ENCODE results near the gene RAX.

GRCh38 chr18:59239642-59240041 is 33.6 kb downstream of the RAX start:
- TF ChIP-seq CTCF (IDR thresholded peaks at IDR 0.05) (no peak), POLR2A (IDR thresholded peaks at IDR 0.05) (no peak), EP300 (IDR thresholded peaks at IDR 0.05) (no peak), POLR2AphosphoS5 (IDR thresholded peaks at IDR 0.05) (no peak)

All from sigmoid colon (tissue), 4 donors.